GM12878 (cell line): ENCODE measurements around the gene ZWILCH.

Experiments
- CEBPB ChIP-seq, 2 experiments: fragments of 150-350 bp in 1 of 2; IDR thresholded peaks; 2 replicates each; pipeline ENCODE4 v1.6.1; 2012 to 2014; ENCODE audit warnings: low read depth in 2 of 2, low read length in 2 of 2, borderline replicate concordance in 1 of 2, inconsistent platforms in 1 of 2
- CTCF ChIP-seq, 3 experiments: IDR thresholded peaks in 2 of 3; conservative IDR thresholded peaks in 1 of 3; 2 replicates each; pipeline ENCODE4 v1.5.1; 2011; ENCODE audit warnings: low read depth in 3 of 3, low read length in 3 of 3, mild to moderate bottlenecking in 3 of 3, control low read depth in 2 of 3, moderate library complexity in 2 of 3, inconsistent platforms in 1 of 3, mixed read lengths in 1 of 3; ENCODE audit not compliant: control insufficient read depth in 2 of 3, insufficient read depth in 1 of 3; ENCODE audit errors: extremely low read depth in 1 of 3
- EZH2 ChIP-seq: IDR thresholded peaks from 2 replicates; pipeline ENCODE4 v1.6.1; 2012; ENCODE audit warnings: low read depth, mild to moderate bottlenecking, control low read depth, inconsistent platforms, low read length, borderline replicate concordance; ENCODE audit not compliant: control insufficient read depth
- HDAC6 ChIP-seq: fragments of 200-600 bp; sonication (generic); IDR thresholded peaks from one replicate; pipeline ENCODE4 v1.8.0; 2017; ENCODE audit warnings: antibody characterized with exemption; ENCODE audit not compliant: unreplicated experiment
- NBN ChIP-seq: fragments of 450-650 bp; IDR thresholded peaks from 2 replicates; pipeline ENCODE4 v1.6.1; 2016
- NRF1 ChIP-seq: conservative IDR thresholded peaks from 2 replicates; pipeline ENCODE4 v1.6.1; 2011; ENCODE audit warnings: mild to moderate bottlenecking, low read depth, low read length, improper control_type of control experiment
- SIX5 ChIP-seq: IDR thresholded peaks from 2 replicates; pipeline ENCODE4 v1.6.1; 2011; ENCODE audit warnings: mild to moderate bottlenecking, low read depth, low read length, moderate library complexity; ENCODE audit not compliant: severe bottlenecking
- TAF1 ChIP-seq: IDR thresholded peaks from 2 replicates; pipeline ENCODE4 v1.6.1; 2011; ENCODE audit warnings: mild to moderate bottlenecking, low read depth, low read length, borderline replicate concordance
- TBL1XR1 ChIP-seq: IDR thresholded peaks from 2 replicates; pipeline ENCODE4 v1.6.1; 2012; ENCODE audit warnings: low read depth, low read length, improper control_type of control experiment
- YBX1 ChIP-seq: fragments of 450-650 bp; IDR thresholded peaks from 2 replicates; pipeline ENCODE4 v1.6.1; 2016; ENCODE audit warnings: antibody characterized with exemption
- ZNF384 ChIP-seq: IDR thresholded peaks from 2 replicates; pipeline ENCODE4 v1.6.1; 2012; ENCODE audit warnings: low read depth, mild to moderate bottlenecking, low read length, improper control_type of control experiment, borderline replicate concordance

GRCh38 chr15:66598095-66598815, 93.1 kb downstream of the ZWILCH start:
- TF ChIP-seq NRF1 (no peak), TAF1 (no peak), SIX5 (no peak), YBX1 (no peak), ZNF384 (no peak), EZH2 (no peak), CEBPB (IDR thresholded peaks at IDR 0.05; ENCODE audit: borderline replicate concordance in 1 of 2, low read depth in 2 of 2, low read length in 2 of 2) (no peak), TBL1XR1 (no peak), HDAC6 (no peak), CTCF (IDR thresholded peaks at IDR 0.05 in 2 of 3, conservative IDR thresholded peaks at IDR 0.05 in 1 of 3; ENCODE audit: control insufficient read depth in 2 of 3, extremely low read depth in 1 of 3, insufficient read depth in 1 of 3, low read depth in 3 of 3, low read length in 3 of 3) (no peak), NBN (no peak)
